Measurements from ENCODE around the gene FRMD4B.

Gene FRMD4B

DNA sequence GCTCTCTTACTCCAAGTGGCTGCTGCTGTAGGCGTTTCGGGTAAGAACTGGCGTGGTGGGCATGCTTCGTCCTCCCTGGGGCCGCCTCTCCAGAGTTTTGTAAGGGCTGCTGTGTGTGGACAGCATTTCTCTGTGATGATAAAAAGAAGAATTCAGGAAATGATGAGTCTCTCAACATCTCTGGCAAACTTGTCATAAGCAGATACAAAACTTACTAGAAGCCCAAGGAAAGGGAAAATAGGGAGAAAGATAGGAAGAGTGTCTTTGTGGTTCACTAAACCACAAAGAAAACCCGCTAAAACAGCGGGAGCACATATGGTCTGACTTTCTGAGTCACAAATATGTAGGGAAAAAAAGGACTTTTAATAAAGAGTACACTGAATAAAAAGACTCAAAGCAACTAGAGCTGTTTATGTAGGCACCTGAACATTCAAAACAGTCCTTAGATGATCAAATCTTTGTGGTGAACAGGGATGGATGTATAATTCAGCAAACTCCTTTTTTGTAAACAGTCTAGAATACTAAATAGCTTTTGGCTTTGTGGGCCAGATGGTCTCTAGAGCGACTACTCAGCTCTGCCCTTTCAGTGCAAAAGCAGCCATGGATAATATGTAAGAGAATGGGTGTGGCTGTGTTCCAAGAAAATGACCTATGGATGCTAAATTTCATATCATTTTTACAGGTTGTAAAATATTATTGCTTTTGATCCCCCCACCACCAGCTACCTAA, 203.1 kb downstream of the FRMD4B start:
- Histone ChIP-seq H3K36me3 (peaks cover 0 to 38% (median 16%) of the 10 kb centered on the region in 3 donors), H3K4me3 (no peak overlapping the region), H3K27ac (no peak overlapping the region), H3K4me1 (no peaks in the 10 kb centered on the region), H3K27me3 (no peaks in the 10 kb centered on the region), H3K9me3 (no peaks in the 10 kb centered on the region)
- intact Hi-C loops (cut with DNase I; ENCODE audit: low total_unique reads), result no loop called here
- DNase-seq, result no peak
- TF ChIP-seq, protein P1, sequence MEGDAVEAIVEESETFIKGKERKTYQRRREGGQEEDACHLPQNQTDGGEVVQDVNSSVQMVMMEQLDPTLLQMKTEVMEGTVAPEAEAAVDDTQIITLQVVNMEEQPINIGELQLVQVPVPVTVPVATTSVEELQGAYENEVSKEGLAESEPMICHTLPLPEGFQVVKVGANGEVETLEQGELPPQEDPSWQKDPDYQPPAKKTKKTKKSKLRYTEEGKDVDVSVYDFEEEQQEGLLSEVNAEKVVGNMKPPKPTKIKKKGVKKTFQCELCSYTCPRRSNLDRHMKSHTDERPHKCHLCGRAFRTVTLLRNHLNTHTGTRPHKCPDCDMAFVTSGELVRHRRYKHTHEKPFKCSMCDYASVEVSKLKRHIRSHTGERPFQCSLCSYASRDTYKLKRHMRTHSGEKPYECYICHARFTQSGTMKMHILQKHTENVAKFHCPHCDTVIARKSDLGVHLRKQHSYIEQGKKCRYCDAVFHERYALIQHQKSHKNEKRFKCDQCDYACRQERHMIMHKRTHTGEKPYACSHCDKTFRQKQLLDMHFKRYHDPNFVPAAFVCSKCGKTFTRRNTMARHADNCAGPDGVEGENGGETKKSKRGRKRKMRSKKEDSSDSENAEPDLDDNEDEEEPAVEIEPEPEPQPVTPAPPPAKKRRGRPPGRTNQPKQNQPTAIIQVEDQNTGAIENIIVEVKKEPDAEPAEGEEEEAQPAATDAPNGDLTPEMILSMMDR (IDR thresholded peaks at IDR 0.05), result no peak

DNA sequence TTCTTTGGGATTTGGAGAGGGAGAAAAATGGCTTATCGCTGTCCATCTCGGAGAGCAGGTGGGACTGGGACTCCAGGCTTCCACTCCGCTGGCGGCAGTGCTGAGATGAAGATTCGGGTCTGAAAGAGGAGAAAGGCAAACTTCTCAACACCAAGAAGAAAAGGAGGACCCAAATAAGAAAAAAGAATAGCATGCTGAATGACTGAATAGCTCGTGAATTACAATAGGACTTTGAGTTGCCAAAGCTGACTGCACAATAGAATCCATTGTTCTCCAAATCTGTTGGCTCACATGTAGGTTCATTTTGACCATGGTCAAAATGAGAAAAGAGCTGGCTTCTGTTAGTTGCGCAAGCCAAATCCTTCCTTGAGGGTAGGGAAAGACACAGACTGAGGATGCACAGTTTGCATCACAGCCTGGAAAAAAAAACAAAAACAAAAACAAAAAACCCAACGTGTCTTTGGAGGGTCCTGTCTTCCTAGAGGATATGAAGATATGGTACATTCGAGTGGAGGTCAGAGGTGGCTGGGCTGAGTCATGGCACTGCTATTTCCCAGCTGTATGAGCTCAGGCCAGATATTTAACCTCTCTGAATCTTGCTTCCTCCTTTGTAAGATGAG, 204.2 kb downstream of the FRMD4B start:
- Histone ChIP-seq H3K4me1 (no peaks in the 10 kb centered on the region), H3K27me3 (no peaks in the 10 kb centered on the region), H3K4me3 (no peak overlapping the region), H3K27ac (no peak overlapping the region), H3K36me3 (peaks cover 0 to 31% (median 10%) of the 10 kb centered on the region in 3 donors), H3K9me3 (no peaks in the 10 kb centered on the region)
- intact Hi-C loops (cut with DNase I; ENCODE audit: low total_unique reads), result no loop called here
- DNase-seq, result no peak
- TF ChIP-seq, protein P1 (IDR thresholded peaks at IDR 0.05), result no peak

DNA sequence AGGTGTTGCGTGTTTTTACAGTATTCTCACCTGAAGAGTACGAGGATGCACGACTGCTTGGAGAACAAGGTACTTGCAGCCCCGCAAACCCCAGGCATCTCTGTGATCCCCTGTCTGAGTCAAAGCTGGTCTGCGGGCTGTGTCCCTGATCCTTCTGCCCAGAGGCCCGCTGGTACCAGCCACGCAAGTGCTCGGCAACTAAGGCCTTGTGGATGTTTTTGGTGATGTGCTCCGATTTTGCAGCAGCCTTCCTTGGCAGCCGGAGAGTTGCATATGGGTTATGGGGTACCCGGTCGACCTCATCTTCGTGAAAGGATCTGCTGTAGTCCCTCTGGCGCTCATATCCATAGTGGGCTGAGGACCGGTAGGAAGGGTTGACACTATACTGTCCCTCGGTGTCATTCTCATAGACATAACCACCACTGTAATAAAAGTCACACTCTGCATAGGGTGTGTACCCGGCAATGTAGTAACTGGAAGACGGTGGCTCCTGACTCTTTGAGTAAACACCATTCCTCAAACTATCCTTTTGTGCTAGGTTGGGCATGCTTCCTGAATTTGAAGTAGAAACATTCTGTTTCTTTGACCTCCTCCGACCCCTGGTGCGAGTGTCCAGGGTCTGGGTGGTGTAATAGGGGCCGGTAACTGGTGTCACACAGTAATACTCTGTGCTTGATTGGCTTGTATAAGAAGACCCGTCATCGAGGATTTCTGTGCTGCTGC, 204.9 kb downstream of the FRMD4B start:
- TF ChIP-seq, protein P1 (IDR thresholded peaks at IDR 0.05), result no peak
- peaks cover 0 to 25% (median 6%) of the 10 kb centered on the region in 3 donors for H3K36me3 ChIP-seq
- no peaks in the 10 kb centered on the region for H3K27me3 ChIP-seq
- H3K27ac ChIP-seq, result no peak overlapping the region
- H3K4me1 ChIP-seq, result peaks cover 0 to 5% (median 0%) of the 10 kb centered on the region in 4 donors
- no peak for DNase-seq
- H3K9me3 ChIP-seq, result no peaks in the 10 kb centered on the region
- no peak overlapping the region for H3K4me3 ChIP-seq
- intact Hi-C loops (cut with DNase I; ENCODE audit: low total_unique reads), result no loop called here

DNA sequence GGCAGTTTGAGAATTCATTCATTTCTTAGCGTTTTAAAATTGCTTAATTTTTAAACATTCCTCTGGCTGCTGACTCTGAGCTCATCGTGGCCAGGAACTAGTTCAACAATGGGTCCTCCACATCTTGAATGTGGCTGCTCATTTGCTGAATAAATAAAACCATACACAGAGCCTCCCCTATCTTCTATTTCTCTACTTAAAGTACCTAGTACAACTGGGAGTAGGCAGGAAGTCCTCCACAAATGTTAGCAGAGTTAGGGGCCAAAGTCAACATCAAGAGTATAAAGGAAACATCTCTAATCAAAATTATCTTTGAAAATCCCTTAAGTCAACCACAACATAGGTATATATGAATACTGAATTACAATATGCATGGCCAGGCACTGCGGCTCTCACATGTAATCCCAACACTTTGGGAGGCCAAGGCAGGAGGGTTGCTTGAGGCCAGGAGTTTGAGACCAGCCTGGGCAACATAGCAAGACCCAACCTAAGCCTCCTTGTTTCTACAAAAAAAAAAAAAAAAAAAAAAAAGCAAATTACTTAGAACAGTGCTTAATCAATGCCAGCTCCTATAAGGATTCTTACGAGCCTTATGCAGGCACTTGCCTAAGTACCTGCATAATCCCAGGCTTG, 206.0 kb downstream of the FRMD4B start:
- Histone ChIP-seq H3K27me3 (no peaks in the 10 kb centered on the region), H3K9me3 (no peaks in the 10 kb centered on the region), H3K4me1 (peaks cover 0 to 7% (median 0%) of the 10 kb centered on the region in 4 donors), H3K36me3 (peaks cover 0 to 19% (median 0%) of the 10 kb centered on the region in 3 donors), H3K27ac (no peak overlapping the region), H3K4me3 (no peak overlapping the region)
- no peak for DNase-seq
- intact Hi-C loops (cut with DNase I; ENCODE audit: low total_unique reads), result no loop called here
- TF ChIP-seq, protein P1 (IDR thresholded peaks at IDR 0.05), result no peak

DNA sequence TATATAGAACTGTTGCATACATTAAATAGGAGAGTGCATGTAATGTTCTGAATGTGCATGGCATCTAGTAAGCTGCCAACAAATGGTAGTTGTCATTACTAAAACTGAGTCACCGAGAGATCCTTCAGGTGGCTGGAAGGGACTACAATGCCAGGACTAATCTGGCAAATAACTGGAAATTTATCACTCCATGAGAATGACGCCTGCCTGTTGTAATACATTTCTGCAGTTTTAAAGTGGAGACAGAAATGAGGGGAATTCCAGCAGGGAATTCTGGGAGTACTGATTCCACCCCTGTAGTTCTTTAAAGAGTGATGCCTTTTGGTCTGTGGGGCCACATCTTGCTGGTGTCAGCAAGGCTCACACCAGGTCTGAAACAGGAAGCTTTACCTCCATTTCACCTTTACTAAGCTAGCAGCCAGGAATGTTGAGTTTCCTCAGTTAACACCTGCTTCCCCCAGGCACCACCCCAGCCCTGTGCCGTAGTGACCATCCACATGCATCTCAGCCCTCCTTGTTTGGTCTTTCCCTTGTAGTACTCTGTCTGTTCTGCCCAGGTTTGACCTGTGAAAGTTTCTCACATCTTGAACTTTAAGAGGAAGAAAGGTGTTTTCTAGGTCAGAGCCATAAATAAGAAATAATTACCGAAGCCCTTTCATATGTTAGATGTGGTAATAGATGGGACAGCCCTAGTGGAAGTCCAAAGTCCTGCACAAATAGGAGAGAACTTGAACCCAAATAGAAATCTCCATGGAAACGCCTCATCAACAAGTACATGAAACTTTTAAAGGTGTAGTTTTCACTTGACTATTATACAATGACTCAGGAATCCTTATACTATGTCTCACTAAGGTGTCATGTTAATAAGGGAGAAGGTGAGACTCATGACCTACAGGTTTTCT, 206.8 kb downstream of the FRMD4B start:
- Histone ChIP-seq H3K9me3 (no peaks in the 10 kb centered on the region), H3K27ac (no peak overlapping the region), H3K27me3 (no peaks in the 10 kb centered on the region), H3K4me3 (no peak overlapping the region), H3K36me3 (peaks cover 0 to 19% (median 0%) of the 10 kb centered on the region in 3 donors), H3K4me1 (peaks cover 0 to 7% (median 0%) of the 10 kb centered on the region in 4 donors)
- DNase-seq, result no peak
- TF ChIP-seq, protein P1 (IDR thresholded peaks at IDR 0.05), result no peak
- intact Hi-C loops (cut with DNase I; ENCODE audit: low total_unique reads), result no loop called here
